Hepatocyte (in vitro differentiated cells): ENCODE measurements around the gene APBA1. TPM values are rescaled to one million over a fixed set of nuclear protein-coding genes. Genes with fewer than 3 reads are reported as not detected.

Experiments used
- DNase-seq: peaks from one replicate; pipeline ENCODE4 v3.0.0-alpha.2; 2016; ENCODE audit warnings: low spot score
- H2AFZ ChIP-seq: fragments of 200-600 bp; sonication (generic); 2 replicates; pipeline ENCODE4 v1.6.0; 2016; ENCODE audit warnings: antibody characterized with exemption, mild to moderate bottlenecking
- H3K27ac ChIP-seq: fragments of 200-600 bp; sonication (generic); 2 replicates; pipeline ENCODE4 v1.5.1; 2016; ENCODE audit warnings: mild to moderate bottlenecking
- H3K27me3 ChIP-seq: fragments of 200-600 bp; sonication (generic); 2 replicates; pipeline ENCODE4 v1.6.1; 2016
- H3K36me3 ChIP-seq: fragments of 200-600 bp; sonication (generic); replicated peaks from 2 replicates; pipeline ENCODE4 v1.5.1; 2016; ENCODE audit warnings: low read depth; ENCODE audit not compliant: insufficient read depth
- H3K4me1 ChIP-seq: fragments of 200-600 bp; sonication (generic); 2 replicates; pipeline ENCODE4 v1.5.1; 2016; ENCODE audit warnings: mild to moderate bottlenecking, moderate library complexity; ENCODE audit not compliant: insufficient read depth
- H3K4me2 ChIP-seq: fragments of 200-600 bp; sonication (generic); 2 replicates; pipeline ENCODE4 v1.6.0; 2016
- H3K4me3 ChIP-seq: fragments of 200-600 bp; sonication (generic); 2 replicates; pipeline ENCODE4 v1.5.1; 2016; ENCODE audit warnings: mild to moderate bottlenecking
- H3K79me2 ChIP-seq: fragments of 200-600 bp; sonication (generic); 2 replicates; pipeline ENCODE4 v1.6.0; 2017; ENCODE audit warnings: mild to moderate bottlenecking
- H3K9me2 ChIP-seq: fragments of 200-600 bp; sonication (generic); replicated peaks from 2 replicates; pipeline ENCODE4 v1.6.0; 2017; ENCODE audit warnings: mild to moderate bottlenecking; ENCODE audit not compliant: insufficient read depth
- H3K9me3 ChIP-seq: fragments of 200-600 bp; sonication (generic); 2 replicates; pipeline ENCODE4 v1.5.1; 2016; ENCODE audit warnings: low read depth, mild to moderate bottlenecking
- H4K20me1 ChIP-seq: fragments of 200-600 bp; sonication (generic); 2 replicates; pipeline ENCODE4 v1.6.0; 2016; ENCODE audit warnings: mild to moderate bottlenecking; ENCODE audit not compliant: insufficient read depth, poor library complexity, severe bottlenecking
- EZH2 ChIP-seq: fragments of 200-600 bp; sonication (generic); IDR thresholded peaks from 2 replicates; pipeline ENCODE4 v1.6.1; 2016; ENCODE audit warnings: antibody characterized with exemption, mild to moderate bottlenecking, borderline replicate concordance
- EZH2phosphoT487 ChIP-seq: fragments of 200-600 bp; sonication (generic); IDR thresholded peaks from one replicate; pipeline ENCODE4 v1.6.1; 2018; ENCODE audit warnings: antibody characterized with exemption, mild to moderate bottlenecking, low read depth, moderate library complexity; ENCODE audit not compliant: unreplicated experiment, severe bottlenecking
- WGBS: methylation state at CpG from one replicate; pipeline ENCODE4 v1.1.6; 2016; ENCODE audit warnings: low lambda C conversion rate; ENCODE audit errors: missing lambda C conversion rate; 5-methylcytosine and 5-hydroxymethylcytosine counted together
- polyA plus RNA-seq: library from polyadenylated mRNA; unstranded; fragments of >200 nt; fragmentation: Nextera tagmentation; extraction: Ambion mirVana; gene quantifications from 2 replicates; pipeline ENCODE4 v1.2.1, GENCODE V29; 2016
- total RNA-seq: library from RNA; depleted of rRNA; stranded (reverse); fragments of >200 nt; gene quantifications from 2 replicates; pipeline ENCODE4 v1.2.3, GENCODE V29; 2014
- TF ChIP-seq, protein P1 (sequence below): fragments of 200-600 bp; sonication (generic); IDR thresholded peaks from 2 replicates; pipeline ENCODE4 v1.5.1; 2016; ENCODE audit warnings: antibody characterized with exemption, mild to moderate bottlenecking; ENCODE audit not compliant: poor library complexity

Gene APBA1
- total and polyA plus RNA-seq, 2 experiments from 2014 or later: 1.5 to 12.0 TPM

DNA sequence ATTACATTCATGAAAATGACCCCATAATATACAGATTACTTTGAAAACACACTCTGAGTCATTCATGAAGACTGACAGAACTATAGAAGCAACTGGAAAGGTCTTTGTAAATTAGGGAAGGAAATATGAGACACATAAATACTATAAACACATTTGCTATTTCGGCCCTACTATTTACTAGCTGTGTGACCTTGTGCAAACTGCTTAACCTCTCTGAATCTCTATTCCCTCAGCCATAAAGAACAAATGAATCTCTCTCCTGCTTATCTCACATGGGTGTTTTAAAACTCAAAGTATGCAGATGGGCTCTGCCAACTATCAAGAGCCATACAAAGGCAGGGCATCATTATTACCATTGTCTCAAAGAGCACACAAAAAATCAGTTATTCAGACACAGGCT lies 52.9 kb downstream of the APBA1 start:
- Histone ChIP-seq H3K9me2 (no peaks in the 10 kb centered on the region), H3K9me3 (no peaks in the 10 kb centered on the region), H2AFZ (no peak overlapping the region), H3K4me3 (no peak overlapping the region), H3K36me3 (no peaks in the 10 kb centered on the region), H3K27ac (no peak overlapping the region), H3K27me3 (no peaks in the 10 kb centered on the region), H4K20me1 (no peaks in the 10 kb centered on the region), H3K4me1 (no peaks in the 10 kb centered on the region), H3K79me2 (no peaks in the 10 kb centered on the region), H3K4me2 (no peak overlapping the region)
- WGBS: 76% methylated on average over 1 of the region's 1 CpG
- no peak for TF ChIP-seq EZH2phosphoT487
- TF ChIP-seq, protein P1, sequence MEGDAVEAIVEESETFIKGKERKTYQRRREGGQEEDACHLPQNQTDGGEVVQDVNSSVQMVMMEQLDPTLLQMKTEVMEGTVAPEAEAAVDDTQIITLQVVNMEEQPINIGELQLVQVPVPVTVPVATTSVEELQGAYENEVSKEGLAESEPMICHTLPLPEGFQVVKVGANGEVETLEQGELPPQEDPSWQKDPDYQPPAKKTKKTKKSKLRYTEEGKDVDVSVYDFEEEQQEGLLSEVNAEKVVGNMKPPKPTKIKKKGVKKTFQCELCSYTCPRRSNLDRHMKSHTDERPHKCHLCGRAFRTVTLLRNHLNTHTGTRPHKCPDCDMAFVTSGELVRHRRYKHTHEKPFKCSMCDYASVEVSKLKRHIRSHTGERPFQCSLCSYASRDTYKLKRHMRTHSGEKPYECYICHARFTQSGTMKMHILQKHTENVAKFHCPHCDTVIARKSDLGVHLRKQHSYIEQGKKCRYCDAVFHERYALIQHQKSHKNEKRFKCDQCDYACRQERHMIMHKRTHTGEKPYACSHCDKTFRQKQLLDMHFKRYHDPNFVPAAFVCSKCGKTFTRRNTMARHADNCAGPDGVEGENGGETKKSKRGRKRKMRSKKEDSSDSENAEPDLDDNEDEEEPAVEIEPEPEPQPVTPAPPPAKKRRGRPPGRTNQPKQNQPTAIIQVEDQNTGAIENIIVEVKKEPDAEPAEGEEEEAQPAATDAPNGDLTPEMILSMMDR: no peak
- TF ChIP-seq EZH2: no peak
- no peak for DNase-seq

DNA sequence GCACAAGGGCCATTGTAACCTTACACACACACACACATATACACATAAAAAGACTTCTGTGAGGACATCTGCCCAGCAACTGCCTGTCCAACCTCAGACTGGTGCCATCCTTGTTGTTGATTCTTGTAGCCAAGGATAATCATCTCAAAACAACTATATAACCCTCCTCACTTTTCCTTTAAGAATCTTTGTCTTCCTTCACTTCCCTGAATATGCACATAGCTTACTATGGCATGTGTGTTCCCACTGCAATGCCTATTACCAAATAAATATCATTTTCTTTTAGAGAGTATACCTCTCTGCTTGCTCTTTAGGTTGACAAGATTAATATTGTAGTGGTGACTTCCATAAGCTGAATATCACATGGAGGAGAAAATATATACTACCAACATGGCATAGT lies 55.2 kb downstream of the APBA1 start:
- H3K36me3 ChIP-seq: no peaks in the 10 kb centered on the region
- H3K4me2 ChIP-seq: no peak overlapping the region
- no peaks in the 10 kb centered on the region for H3K27me3 ChIP-seq
- no peak for DNase-seq
- no peaks in the 10 kb centered on the region for H4K20me1 ChIP-seq
- H2AFZ ChIP-seq: no peak overlapping the region
- no peak overlapping the region for H3K27ac ChIP-seq
- H3K9me2 ChIP-seq: no peaks in the 10 kb centered on the region
- H3K4me3 ChIP-seq: no peak overlapping the region
- H3K9me3 ChIP-seq: no peaks in the 10 kb centered on the region
- no peaks in the 10 kb centered on the region for H3K79me2 ChIP-seq
- no peak for TF ChIP-seq EZH2
- no peak for TF ChIP-seq EZH2phosphoT487
- TF ChIP-seq, protein P1: no peak
- no peaks in the 10 kb centered on the region for H3K4me1 ChIP-seq

DNA sequence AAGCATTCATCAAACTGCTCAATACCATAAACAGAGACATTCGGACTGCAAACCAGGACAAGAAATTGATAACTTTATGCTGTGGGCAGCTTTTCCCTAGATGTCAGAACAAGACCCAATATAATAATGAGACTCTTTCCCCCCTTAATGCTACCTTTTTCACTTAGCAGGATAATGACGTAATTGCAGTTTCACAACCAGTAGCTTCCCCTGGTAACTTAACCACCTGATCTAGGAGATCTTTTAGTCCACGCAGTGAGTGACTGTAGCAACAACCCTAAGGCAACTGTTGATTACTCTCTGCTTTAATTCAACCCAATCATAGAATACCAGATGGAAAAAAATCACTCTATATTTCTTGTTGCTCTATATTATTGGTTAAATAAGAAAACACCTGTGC lies 56.3 kb downstream of the APBA1 start:
- H3K9me2 ChIP-seq: no peaks in the 10 kb centered on the region
- no peak for TF ChIP-seq EZH2phosphoT487
- TF ChIP-seq, protein P1: no peak
- TF ChIP-seq EZH2: no peak
- H3K4me2 ChIP-seq: no peak overlapping the region
- no peaks in the 10 kb centered on the region for H3K79me2 ChIP-seq
- no peaks in the 10 kb centered on the region for H3K36me3 ChIP-seq
- WGBS: 92% methylated on average over 3 of the region's 3 CpGs
- no peaks in the 10 kb centered on the region for H4K20me1 ChIP-seq
- H3K27ac ChIP-seq: no peak overlapping the region
- no peak overlapping the region for H2AFZ ChIP-seq
- no peaks in the 10 kb centered on the region for H3K4me1 ChIP-seq
- H3K9me3 ChIP-seq: no peaks in the 10 kb centered on the region
- no peak for DNase-seq
- H3K27me3 ChIP-seq: no peaks in the 10 kb centered on the region
- H3K4me3 ChIP-seq: no peak overlapping the region

DNA sequence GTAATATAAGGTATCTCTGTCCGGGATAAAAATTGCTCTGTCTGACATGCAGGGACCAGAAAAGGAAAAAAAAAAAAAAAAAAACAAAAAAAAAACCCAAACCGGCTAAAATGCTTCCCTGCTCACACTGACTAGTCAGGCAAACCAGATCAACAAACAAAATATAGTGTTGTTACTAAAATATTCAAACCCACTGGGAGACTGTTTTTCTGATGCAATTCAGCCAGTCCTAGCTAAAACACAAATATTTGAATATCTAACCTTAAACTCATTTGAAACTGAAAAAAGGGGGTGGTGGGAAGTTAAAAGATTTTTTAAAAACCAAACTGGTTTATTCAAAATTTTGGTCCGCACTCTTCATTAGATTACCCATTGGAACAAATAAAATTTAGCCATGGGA lies 61.0 kb downstream of the APBA1 start:
- Histone ChIP-seq H3K9me3 (no peaks in the 10 kb centered on the region), H3K4me1 (no peaks in the 10 kb centered on the region), H2AFZ (no peak overlapping the region), H3K9me2 (no peaks in the 10 kb centered on the region), H3K79me2 (no peaks in the 10 kb centered on the region), H3K27ac (no peak overlapping the region), H4K20me1 (no peaks in the 10 kb centered on the region), H3K36me3 (no peaks in the 10 kb centered on the region), H3K4me2 (no peak overlapping the region), H3K4me3 (no peak overlapping the region), H3K27me3 (no peaks in the 10 kb centered on the region)
- no peak for DNase-seq
- TF ChIP-seq EZH2phosphoT487 (no peak), EZH2 (no peak)
- TF ChIP-seq, protein P1: no peak
- WGBS: 85% methylated on average over 3 of the region's 3 CpGs
